Gastroesophageal sphincter (tissue), 3 donors: ENCODE measurements around the gene NDUFAF5.

Experiments used
- CTCF ChIP-seq, 4 experiments: fragments of 200-600 bp in 2 of 4; fragments of 450-650 bp in 2 of 4; sonication (generic) in 1 of 4; IDR thresholded peaks; one replicate each; pipeline ENCODE4 v1.5.1; 2017 to 2019; ENCODE audit warnings: antibody characterized with exemption in 4 of 4, mild to moderate bottlenecking in 2 of 4, moderate library complexity in 2 of 4
- POLR2A ChIP-seq, 2 donors: fragments of 450-650 bp; IDR thresholded peaks; one replicate each; pipeline ENCODE4 v1.6.1; 2017; ENCODE audit warnings: antibody characterized with exemption in 2 of 2, mild to moderate bottlenecking in 2 of 2, moderate library complexity in 1 of 2
- POLR2AphosphoS5 ChIP-seq: sonication (generic); formaldehyde crosslinking; IDR thresholded peaks from one replicate; pipeline ENCODE4 v1.6.1; 2017; ENCODE audit warnings: antibody characterized with exemption

- TF ChIP-seq CTCF (IDR thresholded peaks at IDR 0.05), result no peak
- no peak for TF ChIP-seq POLR2AphosphoS5
- no peak for TF ChIP-seq POLR2A (IDR thresholded peaks at IDR 0.05)
These were observed 8.2 kb downstream of the NDUFAF5 start for GRCh38 chr20:13793001-13793400.
